ENCODE results near the gene PLVAP. TPM values are rescaled to one million over a fixed set of nuclear protein-coding genes. Genes with fewer than 3 reads are reported as not detected.
A peak's percentile ranks its signal among the peaks of the same experiment; 100 is the strongest.

PLVAP gene
- total RNA-seq, 1 donor from 2014 or later, result 0.72 TPM

- H3K4me1 Mint-ChIP-seq (ENCODE audit: unreplicated experiment), result peaks cover 5% of the 10 kb centered on the region
- no peaks in the 10 kb centered on the region for H3K36me3 Mint-ChIP-seq
- TF ChIP-seq CTCF (conservative IDR thresholded peaks at IDR 0.05), result no peak
- H3K27me3 Mint-ChIP-seq, result no peaks in the 10 kb centered on the region
- H3K9me3 Mint-ChIP-seq, result no peaks in the 10 kb centered on the region
- H3K27ac Mint-ChIP-seq, result no peak overlapping the region
- no peak overlapping the region for H3K4me3 Mint-ChIP-seq
- no peak for DNase-seq (ENCODE audit: extremely low spot score, unreplicated experiment)
Observed at GRCh38 chr19:17340871-17341357, 36.2 kb downstream of the PLVAP start.

GRCh38 chr19:17340302-17340870, 36.8 kb downstream of the PLVAP start:
- no peaks in the 10 kb centered on the region for H3K27me3 Mint-ChIP-seq
- no peaks in the 10 kb centered on the region for H3K36me3 Mint-ChIP-seq
- H3K9me3 Mint-ChIP-seq, result no peaks in the 10 kb centered on the region
- no peak overlapping the region for H3K4me3 Mint-ChIP-seq
- no peak overlapping the region for H3K27ac Mint-ChIP-seq
- H3K4me1 Mint-ChIP-seq (ENCODE audit: unreplicated experiment), result peaks cover 4% of the 10 kb centered on the region
- TF ChIP-seq CTCF (conservative IDR thresholded peaks at IDR 0.05), result no peak
- DNase-seq (ENCODE audit: extremely low spot score, unreplicated experiment), result no peak

- no peaks in the 10 kb centered on the region for H3K36me3 Mint-ChIP-seq
- no peaks in the 10 kb centered on the region for H3K9me3 Mint-ChIP-seq
- peak overlapping the region; percentile 63 for H3K4me3 Mint-ChIP-seq
- H3K27me3 Mint-ChIP-seq, result peaks cover 3% of the 10 kb centered on the region
- peaks cover 12% of the 10 kb centered on the region for H3K4me1 Mint-ChIP-seq (ENCODE audit: unreplicated experiment)
- DNase-seq (ENCODE audit: extremely low spot score, unreplicated experiment), result no peak
- H3K27ac Mint-ChIP-seq, result no peak overlapping the region
- no peak for TF ChIP-seq CTCF (conservative IDR thresholded peaks at IDR 0.05)
Observed at GRCh38 chr19:17339088-17339741, 37.9 kb downstream of the PLVAP start.

GRCh38 chr19:17338433-17339078, 38.6 kb downstream of the PLVAP start:
- Mint-ChIP-seq H3K27me3 (peaks cover 3% of the 10 kb centered on the region), H3K9me3 (no peaks in the 10 kb centered on the region), H3K4me3 (peak overlapping the region; percentile 95), H3K36me3 (no peaks in the 10 kb centered on the region), H3K4me1 (ENCODE audit: unreplicated experiment) (peaks cover 15% of the 10 kb centered on the region), H3K27ac (no peak overlapping the region)
- no peak for DNase-seq (ENCODE audit: extremely low spot score, unreplicated experiment)
- TF ChIP-seq CTCF (conservative IDR thresholded peaks at IDR 0.05), result no peak

GRCh38 chr19:17337675-17338432, 39.3 kb downstream of the PLVAP start:
- Mint-ChIP-seq H3K9me3 (no peaks in the 10 kb centered on the region), H3K27ac (peak overlapping the region; percentile 98), H3K4me1 (ENCODE audit: unreplicated experiment) (peaks cover 15% of the 10 kb centered on the region), H3K4me3 (peak overlapping the region; percentile 95), H3K36me3 (peaks cover under 1% of the 10 kb centered on the region), H3K27me3 (peaks cover 3% of the 10 kb centered on the region)
- no peak for DNase-seq (ENCODE audit: extremely low spot score, unreplicated experiment)
- no peak for TF ChIP-seq CTCF (conservative IDR thresholded peaks at IDR 0.05)
